ENCODE measurements around the gene NDST1. TPM values are rescaled to one million over a fixed set of nuclear protein-coding genes. Genes with fewer than 3 reads are reported as not detected.

The NDST1 gene
- total and polyA plus RNA-seq, 10 of the 15 experiments (the other 5 are each of a cell fraction or from before 2014, with no cell fraction given) = 0.20 to 53.5 (median 12.9) TPM

- Histone ChIP-seq H3K9me3 (replicated peaks; ENCODE audit: control insufficient read depth, insufficient read depth, low read length) (no peaks in the 10 kb centered on the region), H3K9ac (ENCODE audit: control insufficient read depth, insufficient read depth, low read length) (no peak overlapping the region), H3K27ac (ENCODE audit: control insufficient read depth, insufficient read depth) (no peak overlapping the region), H4K20me1 (ENCODE audit: control insufficient read depth, insufficient read depth) (peaks cover 3% of the 10 kb centered on the region; the same call in 1 of the 2 replicates), H3K79me2 (ENCODE audit: control insufficient read depth, insufficient read depth, low read length) (peaks cover 4% of the 10 kb centered on the region; the same call in 1 of the 2 replicates), H3K36me3 (ENCODE audit: control insufficient read depth in 2 of 2, insufficient read depth in 2 of 2, low read length in 1 of 2) (peaks cover 4 to 9% of the 10 kb centered on the region in 2 experiments; a peak in 3 of 4 replicates), H3K4me3 (no peak overlapping the region), H3K27me3 (replicated peaks in 1 of 2; ENCODE audit: control insufficient read depth in 2 of 2, insufficient read depth in 2 of 2, low read length in 1 of 2) (no peaks in the 10 kb centered on the region), H2AFZ (ENCODE audit: control insufficient read depth, low read depth, low read length) (no peak overlapping the region), H3K4me1 (ENCODE audit: control insufficient read depth, insufficient read depth, low read length) (no peaks in the 10 kb centered on the region), H3K4me2 (ENCODE audit: control insufficient read depth, insufficient read depth) (no peak overlapping the region)
- in situ Hi-C loops (cut with MboI) (no loop called here), intact Hi-C loops (cut with micrococcal nuclease; ENCODE audit: unreplicated experiment) (no loop called here)
- ChIA-PET CTCF (interaction anchor here (0.7 to 1.9 kb wide), 2 partner anchors 41 to 45 kb away, joined by 3 to 6 read pairs; no protein-coding TSS in a partner anchor), SMC1A (ENCODE audit: uncharacterized antibody, unreplicated experiment) (interaction anchor here (1.3 kb wide), 1 partner anchor 14 kb away, joined by 3 read pairs; no protein-coding TSS in a partner anchor), RAD21 (ENCODE audit: unreplicated experiment) (interaction anchor here (0.6 kb wide), 1 partner anchor 20 kb away, joined by 4 read pairs; no protein-coding TSS in a partner anchor), POLR2A (no interaction called here)
- no TSS peak for BruUV-seq (replicated peaks)
- DNase-seq (ENCODE audit: low read depth, low spot score) (no peak), FAIRE-seq (no peak), ATAC-seq (no peak)
- TF ChIP-seq SP1 (IDR thresholded peaks at IDR 0.05; ENCODE audit: low read depth, low read length) = no peak
- TF ChIP-seq ZNF207 (IDR thresholded peaks at IDR 0.05; ENCODE audit: borderline replicate concordance) = no peak
- TF ChIP-seq YBX1 (IDR thresholded peaks at IDR 0.05) = no peak
- no peak for TF ChIP-seq MXI1 (IDR thresholded peaks at IDR 0.05; ENCODE audit: low read depth, low read length)
- TF ChIP-seq RB1 (IDR thresholded peaks at IDR 0.05; ENCODE audit: borderline replicate concordance) = no peak
- no peak for TF ChIP-seq MLLT1 (IDR thresholded peaks at IDR 0.05)
- WGBS (ENCODE audit: insufficient coverage, insufficient replicate concordance, low lambda C conversion rate, missing lambda C conversion rate) = 87% methylated on average over 9 of the region's 9 CpGs
Measured at GRCh38 chr5:150503977-150504620, 3.8 kb upstream of the NDST1 start.

All from GM12878 (cell line).